ENCODE data around the gene PPP1R27.

The PPP1R27 gene, protein sequence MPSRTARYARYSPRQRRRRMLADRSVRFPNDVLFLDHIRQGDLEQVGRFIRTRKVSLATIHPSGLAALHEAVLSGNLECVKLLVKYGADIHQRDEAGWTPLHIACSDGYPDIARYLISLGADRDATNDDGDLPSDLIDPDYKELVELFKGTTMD

DNA sequence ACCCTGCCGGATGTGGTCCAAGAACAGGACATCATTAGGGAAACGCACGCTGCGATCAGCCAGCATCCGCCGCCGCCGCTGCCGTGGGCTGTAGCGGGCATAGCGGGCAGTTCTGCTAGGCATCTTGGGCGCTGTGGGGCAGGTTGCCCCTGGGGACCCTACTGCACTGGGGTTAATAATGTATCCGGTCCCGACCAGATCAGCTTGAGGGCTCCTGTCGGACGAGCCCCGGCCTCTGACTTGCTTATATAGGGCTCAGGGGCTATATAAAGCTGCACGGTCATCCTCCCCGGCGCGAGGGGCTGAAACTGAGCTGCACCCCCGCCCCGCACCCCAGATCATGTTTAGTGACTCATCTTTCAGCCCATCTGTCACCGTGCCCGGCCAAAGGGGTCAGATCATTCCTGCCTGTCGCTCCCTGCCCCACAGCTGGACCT, at the start of gene PPP1R27:
TSS of gene PPP1R27 (minus strand) at position 220 of the 437 bp plus-strand sequence. CDS start at position 123, 97 bp downstream.
- DNase-seq, result no peak

DNA sequence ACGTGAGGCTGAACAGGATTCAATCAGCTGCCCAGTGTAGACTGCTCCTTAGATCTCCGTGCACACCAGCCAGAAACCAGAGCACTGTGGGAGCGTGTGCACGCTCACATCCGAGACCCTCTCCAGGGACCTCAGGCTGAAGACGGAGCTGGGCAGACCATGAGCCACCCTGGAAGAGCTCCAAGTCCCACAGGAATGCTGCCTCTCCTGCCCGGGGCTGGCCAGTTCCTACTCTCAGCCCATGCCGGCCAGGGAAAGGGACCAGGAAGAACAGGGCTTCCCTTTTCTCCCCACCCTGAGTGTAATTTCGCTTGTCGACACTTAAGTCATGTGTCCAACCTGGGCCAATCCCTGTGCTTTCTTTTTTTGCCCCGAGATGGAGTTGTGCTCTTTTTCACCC, 49.7 kb upstream of the PPP1R27 start:
- DNase-seq, result no peak

DNA sequence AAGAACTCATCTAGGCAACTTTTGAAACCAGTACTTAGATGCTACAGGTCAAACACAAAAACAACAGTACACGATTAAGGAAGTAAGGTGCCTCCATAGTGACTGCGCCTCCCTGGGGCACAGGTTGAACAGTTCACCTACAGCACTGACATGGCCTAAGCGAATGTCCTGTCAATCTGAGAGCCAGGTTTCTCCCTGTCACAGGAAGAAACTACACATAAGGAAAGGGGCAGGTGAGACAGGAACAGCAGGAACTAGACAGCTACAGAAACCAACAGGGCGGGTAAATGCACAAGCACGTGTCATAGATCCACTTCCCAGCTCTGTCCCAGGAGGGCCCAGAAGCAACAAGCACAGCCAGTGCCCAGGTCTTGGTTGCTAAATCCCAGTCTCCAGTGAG, 44.3 kb upstream of the PPP1R27 start:
- DNase-seq, result no peak

DNA sequence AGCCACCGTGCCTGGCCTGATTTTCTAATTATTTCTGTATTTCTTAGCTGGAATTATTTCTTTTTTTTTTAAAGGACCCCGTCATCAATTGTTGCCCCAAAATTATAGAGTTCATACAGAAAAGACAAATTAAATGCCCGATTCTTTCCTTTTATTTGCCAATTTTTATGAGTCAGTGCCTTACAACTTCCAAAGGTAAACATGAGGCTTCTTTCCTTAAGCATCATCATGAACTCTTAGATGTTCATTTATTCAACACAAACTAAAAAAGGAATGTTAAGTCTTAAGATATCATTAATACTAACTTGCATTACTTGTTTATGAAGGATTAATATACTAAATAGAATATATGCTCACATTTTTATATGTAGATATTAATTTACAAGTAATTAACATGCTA, 43.4 kb upstream of the PPP1R27 start:
- no peak for DNase-seq

DNA sequence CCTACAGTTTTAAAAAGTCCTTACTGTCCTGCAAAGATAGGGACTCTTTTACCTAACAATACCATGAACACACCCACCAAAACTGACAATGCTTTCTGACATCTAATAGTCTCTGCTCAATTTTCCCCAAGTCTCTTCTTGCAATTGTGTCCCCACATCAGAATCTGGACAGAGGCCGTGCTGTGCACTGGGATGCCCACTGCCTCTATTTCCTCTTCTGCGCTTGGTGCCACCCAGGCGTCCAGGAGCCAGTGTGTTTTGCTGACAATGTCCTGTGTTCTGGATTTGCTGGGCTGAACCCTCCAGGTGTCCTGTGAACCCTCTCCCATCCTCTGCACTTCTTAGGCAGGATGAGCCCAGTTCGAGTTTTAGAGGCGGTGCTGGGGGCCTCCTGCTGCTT, 42.7 kb upstream of the PPP1R27 start:
- DNase-seq, result no peak

DNA sequence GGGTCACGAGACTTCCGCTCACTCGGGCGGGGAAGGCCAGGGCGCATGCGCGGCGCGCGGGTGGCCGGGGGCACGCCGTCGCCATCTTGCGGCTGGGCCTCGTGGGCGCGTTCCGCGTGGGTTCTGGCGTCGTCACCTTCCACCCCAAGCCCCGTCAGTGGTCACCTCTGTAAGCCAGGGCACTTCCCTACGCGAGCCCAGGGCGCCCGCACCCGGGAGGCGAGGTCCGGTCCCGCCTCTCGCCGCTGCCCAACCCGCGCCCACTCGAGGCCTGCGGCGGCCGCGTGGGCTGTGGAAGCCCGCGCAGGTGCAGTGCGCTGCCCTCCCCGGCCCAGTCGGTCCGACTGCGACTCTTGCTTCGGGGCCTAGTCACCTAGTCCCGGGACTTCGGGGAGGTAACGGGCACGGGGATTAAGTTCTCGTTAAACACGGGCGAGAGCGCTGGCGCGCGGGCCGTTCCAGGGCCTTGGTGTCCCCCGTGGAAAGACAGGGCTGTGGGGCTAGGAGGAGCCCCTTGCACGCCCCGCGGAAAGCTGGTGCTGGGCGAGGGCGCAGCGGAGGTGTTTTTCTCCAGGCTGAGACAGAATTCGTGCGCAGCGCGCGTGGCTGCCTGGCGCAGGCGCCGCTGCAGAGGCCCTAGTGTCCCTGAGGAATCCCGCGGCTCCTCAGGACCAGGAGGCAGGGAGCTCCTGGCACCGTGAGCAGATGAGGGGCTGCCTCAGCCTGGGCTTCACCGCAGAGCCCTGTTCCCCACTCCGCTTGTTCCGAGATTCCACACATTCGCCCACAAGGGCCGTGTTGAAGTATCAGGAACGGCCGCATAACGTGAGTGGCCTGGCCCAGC, 36.8 kb upstream of the PPP1R27 start:
- DNase-seq, result peak; percentile 46 to 78

DNA sequence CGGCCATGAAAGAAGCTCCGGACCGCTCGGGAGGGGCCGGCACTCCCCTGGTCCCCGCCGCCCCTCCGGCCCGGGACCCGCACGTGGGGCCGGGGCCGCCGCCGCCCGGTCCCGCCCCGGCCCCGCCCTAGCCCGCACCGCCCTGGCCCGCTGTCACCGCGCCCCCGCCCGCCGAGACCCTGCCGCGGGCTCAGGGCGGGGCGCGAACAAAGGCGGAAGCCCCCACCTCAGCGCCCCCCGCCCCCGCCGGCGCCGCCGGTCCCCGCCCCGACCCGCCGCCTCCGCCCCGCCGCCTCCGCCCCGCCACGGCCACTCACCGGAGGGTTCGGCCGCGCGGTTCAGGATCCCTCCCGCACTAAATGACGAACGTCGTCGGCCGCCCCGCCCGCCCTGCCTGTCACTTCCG, 36.1 kb upstream of the PPP1R27 start, which contains the start of gene ARHGDIA:
TSS of gene ARHGDIA (minus strand) at position 357 of the 406 bp plus-strand sequence. CDS start 1,407 bp downstream, outside the sequence.
- DNase-seq, result no peak

DNA sequence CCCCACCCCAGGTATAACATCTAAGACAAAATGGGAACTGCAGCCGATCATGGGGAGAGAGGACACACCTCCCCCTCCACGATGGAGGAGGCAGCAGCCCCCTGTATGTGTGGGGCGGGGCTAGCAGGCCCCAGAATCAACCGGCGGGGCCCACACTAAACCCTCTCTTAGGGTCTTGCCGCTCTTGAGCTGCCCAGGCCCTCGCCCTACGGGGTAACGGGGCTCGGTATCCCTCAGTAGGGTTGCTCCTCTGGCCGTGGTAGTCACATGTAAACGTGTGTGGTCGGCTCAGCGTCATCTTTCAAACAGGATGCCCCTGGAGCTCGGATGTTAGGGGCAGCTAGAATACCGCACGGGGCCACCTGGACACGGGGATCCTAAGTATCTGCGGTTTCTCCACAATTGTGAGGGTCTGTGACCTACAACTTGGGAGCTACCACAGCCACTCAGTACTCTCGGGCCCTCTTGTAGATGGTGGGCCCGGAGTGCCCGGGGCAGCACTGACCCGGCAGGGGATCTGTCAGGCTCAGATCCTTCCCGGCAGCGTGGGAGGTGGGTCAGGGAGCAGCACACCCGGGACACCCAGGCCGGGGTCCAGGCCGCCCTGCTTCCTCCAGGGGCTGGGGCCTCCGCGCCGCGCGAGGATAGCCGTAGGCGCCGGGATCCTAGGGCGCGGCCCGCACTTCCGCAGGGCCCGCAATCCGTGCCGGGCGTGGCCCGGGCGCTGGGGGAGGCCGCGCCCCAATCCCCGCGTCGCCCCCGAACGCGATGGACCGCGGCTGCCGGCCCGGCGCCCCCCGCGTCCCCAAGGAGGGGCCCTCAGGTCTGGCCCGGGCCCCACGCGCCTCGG, 35.5 kb upstream of the PPP1R27 start:
- peak in 1 of 2 experiments; percentile 53 for DNase-seq

DNA sequence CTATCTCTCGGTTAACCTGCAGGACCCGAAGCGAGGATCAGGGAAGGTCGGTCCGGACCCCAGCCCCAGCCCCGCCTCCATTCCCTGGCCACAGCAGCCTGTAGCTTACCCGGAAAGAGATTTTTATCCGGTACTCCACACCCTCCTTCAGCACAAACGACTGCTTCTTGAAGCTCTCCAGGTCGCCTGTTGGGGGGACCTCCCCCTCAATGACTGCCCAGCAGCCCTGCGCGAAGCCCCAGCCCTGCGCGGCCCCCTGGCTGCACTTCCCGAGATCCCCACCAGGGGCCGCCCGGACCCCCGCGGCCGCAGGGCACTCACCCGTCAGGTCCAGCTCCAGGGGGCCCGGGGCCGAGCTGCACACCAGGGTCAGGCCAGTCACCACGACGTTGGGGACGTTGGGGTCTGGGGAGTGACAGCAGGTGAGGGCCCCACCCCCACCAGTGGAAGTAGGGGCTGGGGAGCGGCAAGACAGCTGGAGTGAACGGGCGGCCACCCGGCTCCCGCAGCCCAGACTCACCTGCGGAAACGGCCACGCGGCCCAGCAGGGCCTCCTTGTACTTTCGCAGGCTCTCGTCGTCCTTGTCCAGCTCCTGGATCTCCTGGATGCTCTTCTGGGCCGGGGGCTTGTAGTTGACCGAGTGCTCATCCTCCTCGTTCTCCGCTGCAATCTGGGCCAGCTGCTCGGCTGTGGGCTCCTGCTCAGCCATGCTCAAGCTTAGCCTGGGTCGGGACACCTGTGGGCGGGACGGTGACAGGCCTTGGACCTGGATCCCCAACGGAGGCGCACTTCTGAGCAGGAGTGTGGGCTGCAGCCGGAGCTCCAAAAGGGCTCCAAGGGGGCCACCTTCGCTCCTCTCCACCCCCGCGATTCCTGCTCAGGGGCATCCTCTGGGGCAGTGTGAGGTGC, 34.6 kb upstream of the PPP1R27 start:
- DNase-seq, result peak in 1 of 2 experiments; percentile 42

DNA sequence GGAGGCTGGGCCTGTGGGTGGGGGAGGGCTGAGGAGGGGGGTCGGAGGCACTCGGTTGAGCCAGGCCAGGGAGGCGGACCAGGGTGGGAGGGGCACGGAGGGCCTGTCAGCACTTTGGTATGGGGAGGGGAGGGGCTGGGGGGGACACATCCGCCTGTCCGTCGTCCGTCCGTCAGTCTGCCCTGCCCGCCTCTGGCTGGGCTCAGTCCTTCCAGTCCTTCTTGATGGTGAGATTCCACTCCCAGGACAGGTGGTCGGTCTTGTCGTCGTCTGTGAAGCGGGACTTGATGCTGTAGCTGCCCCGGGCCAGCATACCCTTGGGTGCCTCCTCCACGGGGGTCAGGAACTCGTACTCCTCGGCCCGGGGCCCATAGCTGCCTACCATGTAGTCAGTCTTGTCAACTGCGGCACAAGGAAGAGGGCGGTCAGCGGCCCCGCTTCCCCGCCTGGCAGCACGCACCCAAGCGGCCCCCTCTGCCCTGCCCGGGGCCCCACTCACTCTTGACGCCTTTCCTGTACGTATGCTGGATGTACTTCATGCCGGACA, 33.9 kb upstream of the PPP1R27 start:
- DNase-seq, result peak; percentile 79 to 82

DNA sequence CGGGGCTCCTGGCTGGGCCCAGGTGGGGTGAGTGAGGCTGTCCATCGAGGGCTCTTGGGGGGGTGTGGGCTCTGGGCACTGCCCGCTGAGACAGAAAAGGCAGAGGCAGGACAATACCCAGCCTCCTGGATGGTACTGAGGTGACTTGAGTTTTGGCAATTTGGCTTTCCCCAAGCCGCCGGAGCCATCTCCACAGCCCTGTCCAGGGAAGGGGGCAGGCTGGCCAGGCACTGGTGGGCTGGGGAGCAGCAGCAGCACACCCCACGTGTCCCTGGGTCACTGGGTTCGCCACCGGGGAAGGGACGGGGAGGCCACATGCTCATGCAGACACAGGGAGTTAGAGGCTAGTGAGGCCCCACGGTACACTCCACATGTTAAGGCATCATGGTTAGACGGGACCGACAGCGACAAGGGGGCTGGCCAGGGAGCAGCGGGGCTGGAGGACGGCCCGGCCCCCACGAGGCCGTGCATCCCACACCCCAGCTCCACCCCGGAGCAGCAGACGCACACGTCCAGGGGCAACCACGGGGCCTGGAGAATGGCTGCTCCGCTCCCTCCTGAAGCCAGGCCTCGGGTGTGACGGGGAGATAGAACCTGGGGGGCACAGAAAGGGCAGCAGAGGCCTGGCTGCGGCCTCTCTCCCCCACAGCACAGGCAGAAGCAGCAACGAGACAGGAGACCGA, 33.3 kb upstream of the PPP1R27 start:
- DNase-seq, result no peak

DNA sequence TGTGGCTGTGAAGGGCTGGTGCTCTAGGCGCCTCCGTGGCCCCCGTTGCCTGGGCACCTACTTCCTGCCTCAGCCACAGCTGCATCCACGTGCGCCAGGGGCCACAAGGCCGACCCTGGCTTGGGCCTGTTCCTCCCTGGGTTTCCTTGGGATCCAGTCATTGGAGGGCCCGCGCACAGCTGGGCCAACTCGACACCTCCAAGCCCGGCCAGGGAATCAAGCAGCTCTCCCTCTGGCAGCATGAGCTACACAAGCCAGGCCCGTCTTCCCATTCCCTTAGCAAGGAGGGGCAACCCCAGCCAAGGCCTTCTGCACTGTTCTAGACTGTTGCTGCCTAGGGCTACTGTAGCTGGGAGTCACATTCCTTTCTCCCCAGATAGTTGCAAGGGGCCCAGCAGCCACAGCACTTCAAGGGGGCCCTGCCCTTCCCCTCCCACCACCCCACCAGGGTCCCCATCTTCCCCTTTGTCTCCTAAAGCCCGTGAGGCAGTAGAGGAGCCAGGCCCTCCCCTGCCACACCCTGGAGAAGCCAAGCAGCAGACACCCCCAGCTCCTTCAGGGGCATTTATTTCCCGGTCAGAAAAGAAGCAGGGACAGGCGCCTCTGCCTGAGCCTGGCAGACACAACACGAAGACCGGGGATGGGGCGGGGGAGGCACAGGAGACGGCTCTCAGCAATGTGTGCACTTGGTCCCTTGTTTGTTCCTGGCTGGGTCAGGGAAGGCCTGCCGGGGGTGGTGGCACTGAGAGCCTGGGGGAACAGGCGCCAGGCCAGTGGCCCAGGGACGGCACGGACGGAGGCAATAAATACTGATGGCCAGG, 32.5 kb upstream of the PPP1R27 start:
- peak; percentile 47 to 52 for DNase-seq

DNA sequence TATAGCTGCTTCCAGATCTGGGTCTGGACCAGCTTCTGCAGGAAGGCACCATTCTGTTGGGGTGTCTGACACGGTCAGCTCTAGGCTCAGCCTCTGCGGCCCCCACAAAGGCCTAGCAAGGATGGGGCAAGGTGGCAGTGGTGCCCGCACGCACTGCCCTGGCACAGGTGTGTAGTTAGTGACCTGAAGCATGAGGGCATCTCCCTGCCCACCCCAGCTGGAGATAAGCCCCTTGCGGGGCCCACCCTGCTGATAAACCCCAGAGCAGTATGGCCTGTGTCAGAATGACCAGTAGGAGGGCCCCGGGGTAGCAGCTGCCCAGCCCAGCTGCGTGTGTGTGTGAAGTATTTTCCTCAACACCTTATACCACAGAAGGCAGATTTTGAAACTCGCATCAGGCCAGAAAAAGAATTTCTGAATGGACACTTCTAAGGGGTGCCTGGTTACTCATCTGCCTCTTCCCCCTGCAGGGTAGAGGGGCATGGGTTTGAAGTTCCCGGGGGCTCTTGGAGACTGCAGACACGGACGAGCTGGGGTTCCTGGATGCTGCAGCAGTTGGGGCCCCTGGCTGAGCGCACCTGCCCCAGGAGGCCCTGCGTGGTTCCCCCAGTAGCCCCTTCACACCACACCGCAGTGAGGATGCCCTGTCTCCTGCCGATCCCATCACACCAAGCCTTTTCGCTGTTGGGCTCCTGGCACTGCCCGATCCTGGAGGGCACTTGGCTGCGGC, 31.8 kb upstream of the PPP1R27 start:
- DNase-seq, result no peak

DNA sequence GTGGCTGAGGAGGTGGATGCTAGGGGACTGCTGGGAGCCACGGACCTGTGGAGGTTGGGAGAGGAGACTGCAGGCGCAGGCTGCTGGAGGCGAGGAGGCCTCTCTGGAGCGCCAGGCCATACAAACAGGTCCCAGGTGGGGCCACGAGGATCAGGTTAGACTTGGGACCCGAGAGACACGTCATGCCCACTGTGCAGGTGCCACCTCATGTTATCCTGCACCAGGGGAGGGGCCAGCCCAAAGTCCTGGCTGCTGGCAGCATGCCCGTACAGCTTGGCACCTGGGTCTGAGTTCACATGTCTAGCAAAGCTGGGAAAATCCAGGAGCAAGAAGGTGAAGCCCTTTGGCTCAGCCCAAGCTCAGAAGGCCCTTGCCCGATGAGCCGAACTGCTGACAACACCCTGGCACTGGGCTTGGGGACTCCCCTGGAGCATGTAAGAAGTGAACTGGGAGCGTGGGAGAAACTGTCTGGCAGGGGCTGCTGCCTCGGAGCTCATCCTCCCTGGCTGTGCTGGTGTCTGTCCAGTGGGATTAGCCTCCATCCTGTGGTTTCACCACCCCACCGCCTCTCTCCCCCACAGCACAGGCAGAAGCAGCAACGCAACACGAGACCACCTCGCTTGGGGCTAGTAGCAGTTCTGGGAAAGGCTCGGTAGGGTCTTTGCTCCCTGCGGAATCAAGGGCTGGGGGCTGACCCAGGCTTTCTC, 31.0 kb upstream of the PPP1R27 start:
- DNase-seq, result no peak

DNA sequence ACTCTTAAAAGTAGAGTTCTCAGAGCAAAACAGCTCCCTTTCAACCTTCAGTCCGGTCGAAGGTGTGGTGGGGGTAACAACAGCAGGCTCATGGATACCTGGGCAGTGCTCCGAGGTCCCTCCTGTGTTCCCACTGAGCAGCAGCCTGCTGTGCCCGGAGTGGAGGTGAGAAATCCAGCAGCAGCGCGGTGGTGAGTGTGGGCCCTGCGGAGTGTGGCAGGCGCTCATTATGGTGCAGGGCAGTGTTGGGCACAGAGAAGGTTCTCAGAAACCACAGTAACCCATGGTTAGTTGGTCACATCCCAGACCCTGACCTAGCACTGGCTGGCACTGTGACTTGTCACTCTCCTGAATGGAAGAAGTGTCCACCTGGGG, 30.5 kb upstream of the PPP1R27 start:
- DNase-seq, result no peak

DNA sequence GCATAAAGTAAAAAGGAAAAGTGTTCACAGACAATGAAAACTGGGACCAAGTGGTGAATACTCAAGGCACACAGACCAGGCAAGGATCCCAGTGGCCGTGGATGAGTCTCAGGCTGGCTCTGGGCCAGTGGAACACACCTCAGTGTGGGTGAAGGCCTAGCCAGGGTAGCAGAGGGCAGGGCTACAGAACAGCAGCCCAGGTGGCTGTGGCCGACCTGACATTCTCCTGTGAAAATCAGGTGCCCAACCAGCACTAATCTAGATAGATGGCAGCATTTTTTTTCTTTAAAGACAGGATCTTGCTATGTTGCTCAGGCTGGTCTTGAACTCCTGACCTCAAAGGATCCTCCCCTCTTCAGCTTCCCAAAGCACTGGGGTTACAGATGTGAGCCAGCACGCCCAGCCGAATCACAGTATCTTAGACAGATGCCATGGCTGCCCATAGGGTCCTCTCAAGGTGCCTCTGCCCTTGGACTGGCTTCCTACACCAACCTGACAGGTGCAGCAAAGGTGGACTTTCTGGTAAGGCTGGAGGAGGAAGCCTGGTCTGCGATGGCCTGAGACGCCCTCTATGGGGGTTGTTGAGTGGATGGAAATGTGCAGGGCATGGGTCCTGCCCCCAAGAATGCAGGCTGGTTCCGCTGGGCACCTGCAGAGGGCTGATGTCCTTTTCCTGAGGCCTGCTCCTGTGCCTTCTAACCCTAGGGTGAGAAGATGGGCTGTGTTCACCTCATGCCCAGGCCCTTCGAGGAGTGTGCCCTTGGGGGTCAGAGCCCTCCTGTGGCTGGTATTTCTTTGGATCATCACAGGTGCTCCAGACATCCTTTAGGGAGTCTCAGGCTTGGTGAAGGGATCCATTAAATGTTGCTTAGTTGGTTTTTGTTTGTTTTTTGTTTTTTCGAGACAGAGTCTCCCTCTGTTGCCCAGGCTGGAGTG, 29.3 kb upstream of the PPP1R27 start:
- no peak for DNase-seq

DNA sequence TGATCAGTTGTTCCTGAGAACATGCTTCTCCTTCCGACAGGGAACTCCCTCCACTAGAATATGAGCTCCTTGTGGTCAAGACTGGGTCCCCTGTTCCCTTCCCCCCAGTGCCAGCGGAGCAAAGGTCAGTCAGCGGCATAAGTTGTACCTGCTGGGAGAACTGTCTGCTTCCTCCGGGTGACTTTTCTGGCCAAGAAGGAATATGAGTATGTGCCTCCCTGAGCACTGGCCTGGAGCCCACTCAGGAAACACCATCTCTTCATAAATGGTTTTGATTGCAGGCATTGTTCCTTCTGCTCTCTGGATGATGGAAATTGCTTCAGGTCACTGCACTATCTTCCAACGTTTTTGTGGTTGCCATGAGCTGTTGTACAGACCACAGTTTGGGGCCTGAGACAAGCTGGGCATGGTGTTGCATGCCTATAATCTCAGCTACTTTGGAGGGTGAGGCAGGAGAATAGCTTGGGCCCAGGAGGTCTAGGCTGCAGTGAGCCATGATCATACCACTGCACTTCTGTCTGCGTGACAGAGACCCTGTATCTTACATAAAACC, 28.3 kb upstream of the PPP1R27 start:
- DNase-seq, result no peak
